Measurements from ENCODE around the gene IMPDH2. TPM values are rescaled to one million over a fixed set of nuclear protein-coding genes. Genes with fewer than 3 reads are reported as not detected.

The IMPDH2 gene
- polyA plus RNA-seq, 6 donors from 2014 or later, result 78.6 to 117 (median 97.6) TPM

DNA sequence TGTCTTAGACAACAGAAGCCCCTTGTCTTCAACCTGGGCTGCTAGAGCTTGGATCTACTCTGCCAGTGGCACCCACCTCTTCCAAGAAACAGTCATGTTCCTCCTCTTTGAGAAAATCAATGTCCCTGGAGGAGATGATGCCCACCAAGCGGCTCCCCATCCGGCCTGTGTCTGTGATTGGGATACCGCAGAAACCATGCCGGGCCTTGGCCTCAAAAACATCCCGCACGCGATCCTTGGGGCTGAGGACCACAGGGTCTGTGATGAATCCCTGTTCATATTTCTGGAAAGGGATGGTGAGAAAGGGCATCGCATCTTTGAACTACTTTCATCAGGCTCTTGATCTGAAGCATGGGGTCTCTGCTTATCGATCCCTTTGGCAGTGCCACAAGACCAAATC, 1.6 kb downstream of the IMPDH2 start:
- Mint-ChIP-seq H3K27ac (peak overlapping the region in 2 of 6 donors; percentile 54 to 99), H3K9me3 (no peaks in the 10 kb centered on the region), H3K4me3 (peak overlapping the region in 2 of 8 donors; percentile 93 to 94), H3K4me1 (peaks cover 40 to 69% (median 65%) of the 10 kb centered on the region in 3 donors), H3K36me3 (peaks cover 4 to 13% of the 10 kb centered on the region in 2 donors), H3K27me3 (no peaks in the 10 kb centered on the region)
- DNase-seq (no peak), ATAC-seq (ENCODE audit: low read depth in 2 of 2) (no peak)

DNA sequence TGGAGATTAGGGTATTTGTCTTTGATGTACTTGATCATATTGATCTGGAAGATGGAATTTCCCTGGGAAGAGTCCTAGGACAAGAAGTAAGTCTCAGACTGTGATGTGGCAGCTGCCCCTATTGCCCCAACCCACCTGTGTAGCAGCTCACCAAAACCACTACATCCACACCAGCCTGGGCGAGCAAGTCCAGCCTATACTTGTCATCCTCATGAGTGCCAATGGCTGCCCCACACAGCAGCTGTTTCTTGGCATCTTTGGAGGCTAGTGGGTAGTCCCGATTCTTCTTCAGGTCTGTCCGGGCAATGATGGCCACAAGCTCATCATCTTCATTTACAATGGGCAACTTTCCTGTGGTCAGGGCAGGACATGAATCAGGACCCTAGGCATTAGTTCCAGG, 2.7 kb downstream of the IMPDH2 start:
- Mint-ChIP-seq H3K4me3 (peak overlapping the region in 2 of 8 donors; percentile 6 to 93), H3K27ac (peak overlapping the region in 2 of 6 donors; percentile 20 to 60), H3K36me3 (peaks cover 4% of the 10 kb centered on the region in 2 donors), H3K9me3 (no peaks in the 10 kb centered on the region), H3K4me1 (peaks cover 40 to 72% (median 68%) of the 10 kb centered on the region in 3 donors), H3K27me3 (no peaks in the 10 kb centered on the region)
- DNase-seq (no peak), ATAC-seq (ENCODE audit: low read depth in 2 of 2) (no peak)

DNA sequence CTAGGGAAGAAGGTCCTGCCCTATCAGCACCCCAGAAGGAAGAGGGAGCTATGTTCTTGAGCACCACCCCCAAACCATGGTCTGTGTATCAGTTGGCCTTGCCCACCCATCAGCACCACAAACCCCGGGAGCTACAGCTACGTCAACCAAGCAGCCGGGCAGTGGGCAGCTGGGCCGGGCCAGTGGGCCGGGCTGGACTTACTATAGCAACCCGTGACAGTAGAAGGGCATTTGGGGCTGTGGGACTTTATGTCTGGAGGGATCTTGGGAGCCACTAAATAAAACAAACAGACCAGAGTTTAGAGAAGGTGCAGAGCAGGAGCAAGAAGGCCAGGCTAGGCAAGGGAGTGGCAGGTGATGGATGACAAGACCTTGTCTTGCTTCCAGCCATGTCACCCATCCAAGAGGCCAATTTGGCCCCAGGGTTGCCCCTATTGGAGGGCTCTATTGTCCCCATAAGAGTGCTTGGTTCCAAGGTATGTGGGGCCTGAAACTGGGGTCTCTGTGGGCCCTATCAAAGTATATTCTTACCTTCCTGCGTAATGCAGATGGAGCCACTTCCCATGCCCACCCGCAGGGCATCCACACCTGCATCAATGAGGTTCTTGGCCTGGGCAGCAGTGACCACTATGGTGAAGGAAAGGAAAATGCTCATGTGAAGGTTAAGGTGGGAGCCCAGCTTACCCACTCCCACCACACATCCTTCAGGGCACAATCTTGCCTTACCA, 3.2 kb downstream of the IMPDH2 start:
- Mint-ChIP-seq H3K36me3 (no peaks in the 10 kb centered on the region), H3K9me3 (no peaks in the 10 kb centered on the region), H3K27ac (peak overlapping the region in 4 of 6 donors; percentile 69 to 87 (median 77)), H3K27me3 (no peaks in the 10 kb centered on the region), H3K4me3 (peak overlapping the region in 2 of 8 donors; percentile 6 to 93), H3K4me1 (peaks cover 44 to 75% (median 64%) of the 10 kb centered on the region in 3 donors)
- DNase-seq (no peak), ATAC-seq (ENCODE audit: low read depth in 2 of 2) (no peak)

GRCh38 chr3:49025005-49025792, 4.0 kb downstream of the IMPDH2 start:
- H3K27ac Mint-ChIP-seq, result peak overlapping the region in 3 of 6 donors; percentile 69 to 87 (median 82)
- peaks cover 46 to 79% (median 69%) of the 10 kb centered on the region in 3 donors for H3K4me1 Mint-ChIP-seq
- H3K9me3 Mint-ChIP-seq, result no peaks in the 10 kb centered on the region
- no peaks in the 10 kb centered on the region for H3K36me3 Mint-ChIP-seq
- H3K4me3 Mint-ChIP-seq, result peak overlapping the region in 2 of 8 donors; percentile 70 to 93
- DNase-seq, result no peak
- no peaks in the 10 kb centered on the region for H3K27me3 Mint-ChIP-seq
- no peak for ATAC-seq (ENCODE audit: low read depth in 2 of 2)

DNA sequence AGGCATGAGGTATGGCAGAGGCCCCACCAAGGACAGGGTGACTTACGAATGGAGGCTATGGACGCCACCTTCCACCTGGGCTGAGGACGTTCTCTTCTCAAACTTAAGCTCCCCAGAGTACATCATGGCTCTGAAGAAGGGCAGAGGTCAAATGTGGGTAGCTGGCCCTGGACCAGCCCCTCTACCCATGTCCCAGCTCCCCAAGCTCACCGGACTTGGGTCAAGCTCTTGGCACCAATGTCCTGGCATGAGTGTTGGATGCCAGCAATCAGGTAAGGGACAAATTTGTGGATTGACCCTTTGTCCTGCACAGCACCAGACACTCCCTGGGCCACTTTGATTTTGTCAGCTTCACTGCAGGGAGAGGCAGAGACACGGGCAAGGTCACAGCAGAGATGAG, 4.7 kb downstream of the IMPDH2 start:
- no peaks in the 10 kb centered on the region for H3K36me3 Mint-ChIP-seq
- no peaks in the 10 kb centered on the region for H3K27me3 Mint-ChIP-seq
- ATAC-seq (ENCODE audit: low read depth in 2 of 2) (no peak), DNase-seq (no peak)
- H3K4me3 Mint-ChIP-seq, result peak overlapping the region in 3 of 8 donors; percentile 22 to 93 (median 70)
- H3K27ac Mint-ChIP-seq, result peak overlapping the region in 1 of 6 donors; percentile 24
- no peaks in the 10 kb centered on the region for H3K9me3 Mint-ChIP-seq
- H3K4me1 Mint-ChIP-seq, result peaks cover 46 to 81% (median 74%) of the 10 kb centered on the region in 3 donors

DNA sequence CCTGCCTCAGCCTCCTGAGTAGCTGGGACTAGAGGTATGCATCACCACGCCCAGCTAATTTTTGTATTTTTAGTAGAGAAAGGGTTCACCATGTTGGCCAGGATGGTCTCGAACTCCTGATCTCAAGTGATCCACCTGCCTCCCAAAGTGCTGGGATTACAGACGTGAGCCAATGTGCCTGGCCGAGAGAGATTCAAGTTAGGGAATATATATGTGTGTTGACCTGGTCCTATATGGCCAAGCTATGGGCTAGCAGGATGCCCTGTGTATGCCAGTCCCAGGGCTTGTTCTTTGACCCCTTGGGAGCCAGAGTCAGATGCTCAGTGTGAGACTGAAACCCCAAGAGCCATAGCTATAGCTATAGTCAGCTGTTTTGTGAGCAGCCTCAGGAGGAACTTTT, 5.4 kb downstream of the IMPDH2 start:
- H3K36me3 Mint-ChIP-seq, result no peaks in the 10 kb centered on the region
- peak overlapping the region in 5 of 6 donors; percentile 15 to 98 (median 63) for H3K27ac Mint-ChIP-seq
- no peak for DNase-seq
- ATAC-seq (ENCODE audit: low read depth in 2 of 2), result no peak
- H3K4me3 Mint-ChIP-seq, result peak overlapping the region; percentile 42 to 97 (median 77)
- no peaks in the 10 kb centered on the region for H3K27me3 Mint-ChIP-seq
- no peaks in the 10 kb centered on the region for H3K9me3 Mint-ChIP-seq
- peaks cover 39 to 82% (median 67%) of the 10 kb centered on the region in 3 donors for H3K4me1 Mint-ChIP-seq

DNA sequence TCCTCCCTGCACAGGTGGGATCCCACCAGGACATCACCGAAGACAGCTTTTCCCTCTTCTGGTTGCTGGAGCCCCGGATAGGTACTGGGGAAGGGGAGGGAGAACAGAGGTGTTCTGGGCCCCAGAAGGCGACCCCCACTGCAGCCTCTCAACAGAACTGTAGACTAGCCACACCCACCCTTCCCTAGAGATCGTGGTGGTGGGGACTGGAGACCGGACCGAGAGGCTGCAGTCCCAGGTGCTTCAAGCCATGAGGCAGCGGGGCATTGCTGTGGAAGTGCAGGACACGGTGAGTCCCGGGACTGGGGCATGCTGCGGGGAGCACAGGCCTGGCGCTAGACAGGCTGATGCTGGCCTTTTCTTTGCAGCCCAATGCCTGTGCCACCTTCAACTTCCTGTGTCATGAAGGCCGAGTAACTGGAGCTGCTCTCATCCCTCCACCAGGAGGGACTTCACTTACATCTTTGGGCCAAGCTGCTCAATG, 6.5 kb downstream of the IMPDH2 start:
- H3K4me1 Mint-ChIP-seq, result peaks cover 29 to 73% (median 60%) of the 10 kb centered on the region in 3 donors
- H3K4me3 Mint-ChIP-seq, result peak overlapping the region; percentile 89 to 98 (median 96)
- no peaks in the 10 kb centered on the region for H3K9me3 Mint-ChIP-seq
- H3K27me3 Mint-ChIP-seq, result no peaks in the 10 kb centered on the region
- DNase-seq (no peak), ATAC-seq (ENCODE audit: low read depth in 2 of 2) (no peak)
- no peaks in the 10 kb centered on the region for H3K36me3 Mint-ChIP-seq
- peak overlapping the region; percentile 91 to 98 (median 98) for H3K27ac Mint-ChIP-seq

DNA sequence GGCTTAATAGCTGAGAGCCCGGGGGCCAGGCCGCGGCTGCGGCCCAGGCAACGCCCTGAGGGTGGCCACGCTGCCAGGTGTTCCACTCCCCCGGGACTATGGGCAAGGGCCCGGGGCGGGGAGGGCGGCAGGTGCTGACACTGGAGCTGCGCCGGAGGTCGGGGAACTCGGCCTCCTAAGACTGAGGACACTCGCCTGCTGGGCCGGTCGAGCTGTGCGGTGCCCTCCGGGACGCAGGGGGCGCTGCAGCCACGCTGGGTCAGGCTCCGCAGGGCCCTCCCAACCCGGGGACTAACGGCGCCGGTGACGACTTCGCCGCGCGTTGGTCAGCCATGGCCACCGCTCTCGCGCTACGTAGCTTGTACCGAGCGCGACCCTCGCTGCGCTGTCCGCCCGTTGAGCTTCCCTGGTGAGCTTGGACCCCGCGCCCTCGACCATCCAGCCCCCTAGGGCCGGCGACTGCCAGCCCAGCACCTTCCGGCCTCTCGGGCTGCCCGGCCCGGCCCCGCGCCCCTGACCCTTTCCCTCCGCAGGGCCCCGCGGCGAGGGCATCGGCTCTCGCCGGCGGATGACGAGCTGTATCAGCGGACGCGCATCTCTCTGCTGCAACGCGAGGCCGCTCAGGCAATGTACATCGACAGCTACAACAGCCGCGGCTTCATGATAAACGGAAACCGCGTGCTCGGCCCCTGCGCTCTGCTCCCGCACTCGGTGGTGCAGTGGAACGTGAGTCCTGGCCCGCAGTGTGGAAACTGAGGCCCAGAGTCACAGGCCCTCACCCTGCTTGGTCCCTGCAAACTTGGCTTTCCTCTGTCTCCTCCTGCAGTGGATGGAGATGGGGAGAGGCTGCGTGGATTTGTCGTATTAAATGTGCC, 7.1 kb downstream of the IMPDH2 start, which contains the start of gene NDUFAF3:
Gene NDUFAF3 (plus strand): TSS at position 309 of the 875 bp plus-strand sequence. CDS start 24 bp downstream, at position 333.
- Mint-ChIP-seq H3K27ac (peak within 1 kb of the TSS; percentile 94 to 99 (median 98)), H3K36me3 (no peaks in the 10 kb centered on the region), H3K9me3 (no peaks in the 10 kb centered on the region), H3K4me3 (peak within 1 kb of the TSS; percentile 90 to 98 (median 97)), H3K4me1 (peaks cover 25 to 74% (median 57%) of the 10 kb centered on the region in 3 donors), H3K27me3 (no peaks in the 10 kb centered on the region)
- DNase-seq (peak; percentile 94), ATAC-seq (ENCODE audit: low read depth in 2 of 2) (peak; percentile 78 to 80)

DNA sequence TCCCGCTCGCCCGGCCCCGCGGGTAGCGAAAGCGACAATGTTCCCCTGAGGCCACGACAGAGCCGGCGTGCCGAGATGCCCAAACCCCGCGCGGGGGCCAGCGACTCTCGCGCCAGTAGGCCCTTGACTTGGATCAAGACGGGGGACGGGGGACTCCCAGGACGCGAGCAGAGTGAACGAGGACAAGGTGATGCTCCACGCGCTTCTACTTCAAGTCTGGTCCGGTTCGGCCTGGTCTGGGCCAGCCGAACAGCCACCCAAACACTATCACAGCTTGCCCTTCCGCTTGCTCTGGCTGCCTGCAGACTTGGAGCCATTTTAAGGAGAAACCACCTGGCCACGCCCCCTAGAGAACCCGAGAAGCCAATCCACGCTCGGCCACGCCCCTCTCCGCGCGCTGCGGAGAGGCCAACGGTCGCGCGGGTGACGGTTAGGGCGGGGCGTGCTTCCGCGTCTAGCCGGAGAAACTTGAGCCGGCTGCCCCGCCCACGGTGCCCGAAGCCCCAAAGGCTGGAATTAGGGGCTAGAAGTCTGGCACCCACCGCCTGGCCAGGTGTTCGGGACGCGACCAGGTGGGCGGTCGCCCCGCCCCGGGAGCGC, 7.9 kb downstream of the IMPDH2 start:
- Mint-ChIP-seq H3K27ac (peak overlapping the region; percentile 93 to 99 (median 98)), H3K4me3 (peak overlapping the region; percentile 87 to 98 (median 97)), H3K4me1 (peaks cover 22 to 72% (median 49%) of the 10 kb centered on the region in 3 donors), H3K36me3 (no peaks in the 10 kb centered on the region), H3K9me3 (no peaks in the 10 kb centered on the region), H3K27me3 (no peaks in the 10 kb centered on the region)
- peak; percentile 70 to 74 for ATAC-seq (ENCODE audit: low read depth in 2 of 2)
- DNase-seq, result peak; percentile 99

GRCh38 chr3:49020330-49021212, 8.6 kb downstream of the IMPDH2 start:
- DNase-seq (peak; percentile 18), ATAC-seq (ENCODE audit: low read depth in 2 of 2) (no peak)
- no peaks in the 10 kb centered on the region for H3K9me3 Mint-ChIP-seq
- peak overlapping the region; percentile 87 to 98 (median 97) for H3K4me3 Mint-ChIP-seq
- H3K27ac Mint-ChIP-seq, result peak overlapping the region; percentile 54 to 98 (median 91)
- no peaks in the 10 kb centered on the region for H3K36me3 Mint-ChIP-seq
- H3K4me1 Mint-ChIP-seq, result peaks cover 18 to 65% (median 43%) of the 10 kb centered on the region in 3 donors
- H3K27me3 Mint-ChIP-seq, result no peaks in the 10 kb centered on the region

- H3K27ac Mint-ChIP-seq, result peak overlapping the region in 4 of 6 donors; percentile 54 to 98 (median 90)
- H3K36me3 Mint-ChIP-seq, result no peaks in the 10 kb centered on the region
- no peaks in the 10 kb centered on the region for H3K9me3 Mint-ChIP-seq
- H3K27me3 Mint-ChIP-seq, result no peaks in the 10 kb centered on the region
- DNase-seq (no peak), ATAC-seq (ENCODE audit: low read depth in 2 of 2) (no peak)
- H3K4me1 Mint-ChIP-seq, result peaks cover 12 to 59% (median 41%) of the 10 kb centered on the region in 3 donors
- H3K4me3 Mint-ChIP-seq, result peak overlapping the region; percentile 87 to 98 (median 97)
Measured at GRCh38 chr3:49019941-49020329, 9.3 kb downstream of the IMPDH2 start.

DNA sequence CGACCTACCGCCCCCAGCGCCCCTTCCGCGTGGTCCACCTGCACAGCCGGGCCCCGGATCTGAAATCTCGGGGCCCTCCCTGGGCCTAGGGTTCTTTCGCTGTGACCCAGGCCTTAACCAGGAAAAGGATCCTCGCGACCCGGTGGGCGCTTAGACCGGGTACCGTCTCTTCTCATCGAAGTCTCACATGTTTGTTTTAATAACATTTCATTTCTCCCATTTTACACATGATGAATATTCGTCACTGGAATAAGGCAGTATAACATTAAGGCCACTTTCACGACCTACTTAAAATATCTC, 10.5 kb downstream of the IMPDH2 start:
- no peak for DNase-seq
- Mint-ChIP-seq H3K9me3 (no peaks in the 10 kb centered on the region), H3K36me3 (no peaks in the 10 kb centered on the region), H3K4me1 (peaks cover 19 to 56% (median 38%) of the 10 kb centered on the region in 3 donors), H3K27me3 (no peaks in the 10 kb centered on the region), H3K27ac (peak overlapping the region in 3 of 6 donors; percentile 39 to 94 (median 81)), H3K4me3 (peak overlapping the region; percentile 87 to 98 (median 96))
- no peak for ATAC-seq (ENCODE audit: low read depth in 2 of 2)
